ENCODE data around the gene RPS3. TPM values are rescaled to one million over a fixed set of nuclear protein-coding genes. Genes with fewer than 3 reads are reported as not detected.

Gene RPS3
- polyA plus RNA-seq, 2 of the 4 experiments (the other 2 are of a cell fraction) = 3,468 to 3,544 TPM

DNA sequence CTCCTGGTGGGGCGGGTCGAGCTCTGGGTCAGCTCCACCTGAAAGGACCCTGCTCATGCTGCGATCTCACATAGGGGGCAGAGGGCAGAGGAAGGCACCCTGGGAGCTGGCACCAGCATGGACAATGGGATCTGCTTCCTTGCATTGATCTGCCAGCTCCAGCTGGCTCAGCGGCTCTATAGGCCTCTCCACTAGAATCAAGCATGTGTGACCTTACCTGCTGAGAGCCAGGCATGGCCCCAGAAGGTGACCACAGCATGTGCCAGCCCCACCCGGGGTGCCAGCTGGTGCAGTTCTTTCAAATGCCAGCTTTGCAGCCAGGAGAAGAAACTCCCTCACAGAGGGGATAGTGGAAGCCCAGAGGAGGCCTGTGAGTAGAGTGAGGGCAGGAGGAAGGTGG, 55.7 kb downstream of the RPS3 start:
- Histone ChIP-seq H3K4me3 (no peak overlapping the region), H3K27ac (no peak overlapping the region), H3K9me3 (no peaks in the 10 kb centered on the region), H3K4me2 (no peak overlapping the region), H3K4me1 (peaks cover 14% of the 10 kb centered on the region; the same call in 1 of the 3 replicates)
- no peak for TF ChIP-seq PHF8 (IDR thresholded peaks at IDR 0.05; ENCODE audit: borderline replicate concordance, low read depth)
- TF ChIP-seq KDM1A (IDR thresholded peaks at IDR 0.05; ENCODE audit: low read depth) = no peak
- TF ChIP-seq ZSCAN20 (CRISPR knock-in tag; IDR thresholded peaks at IDR 0.05) = no peak
- no peak for TF ChIP-seq ZC3H11A (IDR thresholded peaks at IDR 0.05)
- TF ChIP-seq, protein P1, sequence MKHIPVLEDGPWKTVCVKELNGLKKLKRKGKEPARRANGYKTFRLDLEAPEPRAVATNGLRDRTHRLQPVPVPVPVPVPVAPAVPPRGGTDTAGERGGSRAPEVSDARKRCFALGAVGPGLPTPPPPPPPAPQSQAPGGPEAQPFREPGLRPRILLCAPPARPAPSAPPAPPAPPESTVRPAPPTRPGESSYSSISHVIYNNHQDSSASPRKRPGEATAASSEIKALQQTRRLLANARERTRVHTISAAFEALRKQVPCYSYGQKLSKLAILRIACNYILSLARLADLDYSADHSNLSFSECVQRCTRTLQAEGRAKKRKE (CRISPR knock-in tag; IDR thresholded peaks at IDR 0.05; ENCODE audit: low read depth) = no peak
- no peak for TF ChIP-seq HEYL (CRISPR knock-in tag; IDR thresholded peaks at IDR 0.05)
- no peak for TF ChIP-seq EHF (CRISPR knock-in tag; IDR thresholded peaks at IDR 0.05)
- no peak for TF ChIP-seq HOXA7 (CRISPR knock-in tag; IDR thresholded peaks at IDR 0.05)
- no peak for TF ChIP-seq MAZ (IDR thresholded peaks at IDR 0.05; ENCODE audit: borderline replicate concordance, low read depth, low read length)
- TF ChIP-seq SREBF2 (IDR thresholded peaks at IDR 0.05) = no peak
- no peak for TF ChIP-seq CEBPB (IDR thresholded peaks at IDR 0.05)
- CTCF ChIA-PET = interaction anchor here (0.6 to 5.3 kb wide), 15 partner anchors 8 to 78 kb away, joined by 3 to 50 read pairs (median 4); partner anchors contain the start of genes GDPD5 and KLHL35
- POLR2A ChIA-PET = no interaction called here
- 66% methylated on average over 5 of the region's 5 CpGs for WGBS (ENCODE audit: missing lambda C conversion rate)
- DNase-seq (ENCODE audit: low read depth in 1 of 2, low spot score in 1 of 2) (no peak), FAIRE-seq (no peak), ATAC-seq (no peak)

Small RNAs within 50 kb of the gene (small RNA-seq; reads per million reads assigned to genes)
- gene SNORD15A = 0 reads per million in 6 experiments
- 284 to 7,508 (median 423) reads per million in 6 experiments for gene SNORD15B

Other genes with a start within 250 kb of the RPS3 start
- 4.6 and 4.9 TPM in 2 replicates for gene SLCO2B1, start 248.4 kb upstream of the RPS3 start, polyA plus RNA-seq (2011; rRNA removed)
- gene SLCO2B1, start 248.4 kb upstream of the RPS3 start, polyA plus RNA-seq (2017; fragmentation: RNase III; extraction: RNeasy Plus Mini Kit Qiagen cat#74134 plus additional on column Dnase treatment) = 4.5 to 6.9 TPM (median 5.2 TPM) in 3 replicates
- gene TPBGL, start 158.7 kb upstream of the RPS3 start, polyA plus RNA-seq (2011; rRNA removed) = 0.03 and 0.08 TPM in 2 replicates
- gene TPBGL, start 158.7 kb upstream of the RPS3 start, polyA plus RNA-seq (2017; fragmentation: RNase III; extraction: RNeasy Plus Mini Kit Qiagen cat#74134 plus additional on column Dnase treatment) = 0.05 to 0.12 TPM (median 0.09 TPM) in 3 replicates
- gene ARRB1, start 47.9 kb upstream of the RPS3 start, polyA plus RNA-seq (2011; rRNA removed) = 14.3 and 18.1 TPM in 2 replicates
- gene ARRB1, start 47.9 kb upstream of the RPS3 start, polyA plus RNA-seq (2017; fragmentation: RNase III; extraction: RNeasy Plus Mini Kit Qiagen cat#74134 plus additional on column Dnase treatment) = 4.9 to 8.4 TPM (median 6.8 TPM) in 3 replicates
- 1.0 and 1.7 TPM in 2 replicates for gene KLHL35, start 33.7 kb downstream of the RPS3 start, polyA plus RNA-seq (2011; rRNA removed)
- gene KLHL35, start 33.7 kb downstream of the RPS3 start, polyA plus RNA-seq (2017; fragmentation: RNase III; extraction: RNeasy Plus Mini Kit Qiagen cat#74134 plus additional on column Dnase treatment) = 0.56 to 0.72 TPM (median 0.69 TPM) in 3 replicates
- gene GDPD5, start 126.4 kb downstream of the RPS3 start, polyA plus RNA-seq (2011; rRNA removed) = 3.9 and 4.7 TPM in 2 replicates
- 5.8 to 7.9 TPM (median 5.9 TPM) in 3 replicates for gene GDPD5, start 126.4 kb downstream of the RPS3 start, polyA plus RNA-seq (2017; fragmentation: RNase III; extraction: RNeasy Plus Mini Kit Qiagen cat#74134 plus additional on column Dnase treatment)
- gene SERPINH1, start 162.7 kb downstream of the RPS3 start, polyA plus RNA-seq (2011; rRNA removed) = 70.7 and 79.3 TPM in 2 replicates
- gene SERPINH1, start 162.7 kb downstream of the RPS3 start, polyA plus RNA-seq (2017; fragmentation: RNase III; extraction: RNeasy Plus Mini Kit Qiagen cat#74134 plus additional on column Dnase treatment) = 151 to 162 TPM (median 151 TPM) in 3 replicates

Data from A549 (cell line).